SIG-M5 (cell line): ENCODE measurements around the gene LRRFIP2.
"Not testable (repeated sequence)": the region's sequence is repeated elsewhere in the genome, so short reads cannot be mapped to it uniquely, and the experiment has no call there.

Experiments
- DNase-seq: peaks from one replicate; lab custom pipeline; 2025; lab: John Stamatoyannopoulos, UW

Gene LRRFIP2

GRCh38 chr3:37064747-37065146 is 109.6 kb downstream of the LRRFIP2 start:
- DNase-seq = no peak

GRCh38 chr3:37058117-37058516 is 116.3 kb downstream of the LRRFIP2 start:
- no peak for DNase-seq

- no peak for DNase-seq
Measured at GRCh38 chr3:37056826-37057225, 117.6 kb downstream of the LRRFIP2 start.

- not testable (repeated sequence) for DNase-seq
Measured at GRCh38 chr3:37055077-37055476, 119.3 kb downstream of the LRRFIP2 start.

- DNase-seq = no peak
Measured at GRCh38 chr3:37054370-37054769, 120.0 kb downstream of the LRRFIP2 start.

- DNase-seq = no peak
Measured at GRCh38 chr3:37053753-37054152, 120.6 kb downstream of the LRRFIP2 start.

GRCh38 chr3:37053337-37053736 is 121.0 kb downstream of the LRRFIP2 start:
- no peak for DNase-seq

- DNase-seq = no peak
Measured at GRCh38 chr3:37052860-37053259, 121.5 kb downstream of the LRRFIP2 start.

- DNase-seq = no peak
Measured at GRCh38 chr3:37050282-37050681, 124.1 kb downstream of the LRRFIP2 start.

- not testable (repeated sequence) for DNase-seq
Measured at GRCh38 chr3:37042712-37043111, 131.7 kb downstream of the LRRFIP2 start.

GRCh38 chr3:37041546-37042195 is 132.7 kb downstream of the LRRFIP2 start:
- no peak for DNase-seq

GRCh38 chr3:37040231-37040630 is 134.2 kb downstream of the LRRFIP2 start:
- DNase-seq = no peak

- DNase-seq = no peak
Measured at GRCh38 chr3:37039161-37039846, 135.1 kb downstream of the LRRFIP2 start.

- DNase-seq = no peak
Measured at GRCh38 chr3:37037352-37037751, 137.0 kb downstream of the LRRFIP2 start.

- no peak for DNase-seq
Measured at GRCh38 chr3:37032961-37033360, 141.4 kb downstream of the LRRFIP2 start.

- no peak for DNase-seq
Measured at GRCh38 chr3:37031096-37031682, 143.2 kb downstream of the LRRFIP2 start.

GRCh38 chr3:37030588-37030987 is 143.8 kb downstream of the LRRFIP2 start:
- no peak for DNase-seq

GRCh38 chr3:37029516-37030163 is 144.7 kb downstream of the LRRFIP2 start:
- no peak for DNase-seq

GRCh38 chr3:37029111-37029510 is 145.3 kb downstream of the LRRFIP2 start:
- DNase-seq = no peak

- DNase-seq = no peak
Measured at GRCh38 chr3:37028329-37028728, 146.1 kb downstream of the LRRFIP2 start.

GRCh38 chr3:37026851-37027250 is 147.5 kb downstream of the LRRFIP2 start:
- no peak for DNase-seq

GRCh38 chr3:37025561-37026335 is 148.6 kb downstream of the LRRFIP2 start:
- DNase-seq = no peak
